Left ventricle myocardium inferior (tissue), 1 donor: ENCODE measurements around the gene KCNE1. TPM values are rescaled to one million over a fixed set of nuclear protein-coding genes. Genes with fewer than 3 reads are reported as not detected.

Source experiments
- DNase-seq: peaks from one replicate; pipeline ENCODE4 v3.0.0-alpha.2; 2020
- H3K27ac ChIP-seq: fragments of 200-600 bp; replicated peaks from 2 replicates; pipeline ENCODE4 v1.8.0; 2021
- H3K27me3 ChIP-seq: fragments of 200-600 bp; 2 replicates; pipeline ENCODE4 v1.8.0; 2021; ENCODE audit warnings: low read depth
- H3K36me3 ChIP-seq: fragments of 200-600 bp; 2 replicates; pipeline ENCODE4 v1.8.0; 2021
- H3K4me1 ChIP-seq: fragments of 200-600 bp; 2 replicates; pipeline ENCODE4 v1.8.0; 2021
- H3K4me3 ChIP-seq: fragments of 200-600 bp; 2 replicates; pipeline ENCODE4 v1.8.0; 2021; ENCODE audit warnings: mild to moderate bottlenecking, moderate library complexity
- H3K9me3 ChIP-seq: fragments of 200-600 bp; replicated peaks from 2 replicates; pipeline ENCODE4 v1.8.0; 2021
- intact Hi-C: fragments of 100-400 bp; cut with micrococcal nuclease; formaldehyde crosslinking; loops from one replicate; pipeline ENCODE4 v1.11.0; 2022
- total RNA-seq: library from RNA; stranded (reverse); fragmentation: NEBNext Ultra II Directional; extraction: Animal tissue kit (Norgen Biotek cat#: 25700); gene quantifications from one replicate; pipeline ENCODE4 v1.2.1, GENCODE V29; 2021
- TF ChIP-seq, protein P1 (sequence below): fragments of 200-600 bp; IDR thresholded peaks from 2 replicates; pipeline ENCODE4 v1.8.0; 2021; ENCODE audit warnings: antibody characterized with exemption, mild to moderate bottlenecking, borderline replicate concordance
- donor health status: DM: no; HTN: yes; CAD: no; lungs with severe emphysema.

KCNE1 gene
- total RNA-seq, 1 donor from 2014 or later = 4.8 TPM

DNA sequence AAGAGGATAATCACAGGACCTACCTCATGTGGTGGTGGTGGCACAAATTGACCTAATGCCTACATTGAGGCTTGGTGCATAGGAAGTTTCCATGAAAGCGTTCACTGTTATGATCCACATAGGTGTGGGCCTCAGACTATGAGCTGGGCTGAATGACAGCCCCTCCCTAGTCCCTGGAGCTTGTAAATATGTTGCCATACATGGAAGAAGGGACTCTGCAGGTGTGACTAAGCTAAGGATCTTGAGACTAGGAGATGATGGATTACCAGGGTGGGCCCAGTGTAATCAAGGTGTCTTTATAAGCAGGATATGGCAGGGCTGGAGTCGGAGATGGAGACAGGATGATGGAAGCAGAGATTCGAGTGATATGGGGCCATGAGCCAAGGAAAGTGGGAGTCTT, 31.0 kb upstream of the KCNE1 start:
- TF ChIP-seq, protein P1, sequence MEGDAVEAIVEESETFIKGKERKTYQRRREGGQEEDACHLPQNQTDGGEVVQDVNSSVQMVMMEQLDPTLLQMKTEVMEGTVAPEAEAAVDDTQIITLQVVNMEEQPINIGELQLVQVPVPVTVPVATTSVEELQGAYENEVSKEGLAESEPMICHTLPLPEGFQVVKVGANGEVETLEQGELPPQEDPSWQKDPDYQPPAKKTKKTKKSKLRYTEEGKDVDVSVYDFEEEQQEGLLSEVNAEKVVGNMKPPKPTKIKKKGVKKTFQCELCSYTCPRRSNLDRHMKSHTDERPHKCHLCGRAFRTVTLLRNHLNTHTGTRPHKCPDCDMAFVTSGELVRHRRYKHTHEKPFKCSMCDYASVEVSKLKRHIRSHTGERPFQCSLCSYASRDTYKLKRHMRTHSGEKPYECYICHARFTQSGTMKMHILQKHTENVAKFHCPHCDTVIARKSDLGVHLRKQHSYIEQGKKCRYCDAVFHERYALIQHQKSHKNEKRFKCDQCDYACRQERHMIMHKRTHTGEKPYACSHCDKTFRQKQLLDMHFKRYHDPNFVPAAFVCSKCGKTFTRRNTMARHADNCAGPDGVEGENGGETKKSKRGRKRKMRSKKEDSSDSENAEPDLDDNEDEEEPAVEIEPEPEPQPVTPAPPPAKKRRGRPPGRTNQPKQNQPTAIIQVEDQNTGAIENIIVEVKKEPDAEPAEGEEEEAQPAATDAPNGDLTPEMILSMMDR = no peak
- intact Hi-C loops = no loop called here
- no peak overlapping the region for H3K4me3 ChIP-seq
- H3K27me3 ChIP-seq = no peaks in the 10 kb centered on the region
- H3K27ac ChIP-seq = no peak overlapping the region
- no peaks in the 10 kb centered on the region for H3K36me3 ChIP-seq
- no peaks in the 10 kb centered on the region for H3K9me3 ChIP-seq
- no peak for DNase-seq
- peaks cover 43% of the 10 kb centered on the region for H3K4me1 ChIP-seq

DNA sequence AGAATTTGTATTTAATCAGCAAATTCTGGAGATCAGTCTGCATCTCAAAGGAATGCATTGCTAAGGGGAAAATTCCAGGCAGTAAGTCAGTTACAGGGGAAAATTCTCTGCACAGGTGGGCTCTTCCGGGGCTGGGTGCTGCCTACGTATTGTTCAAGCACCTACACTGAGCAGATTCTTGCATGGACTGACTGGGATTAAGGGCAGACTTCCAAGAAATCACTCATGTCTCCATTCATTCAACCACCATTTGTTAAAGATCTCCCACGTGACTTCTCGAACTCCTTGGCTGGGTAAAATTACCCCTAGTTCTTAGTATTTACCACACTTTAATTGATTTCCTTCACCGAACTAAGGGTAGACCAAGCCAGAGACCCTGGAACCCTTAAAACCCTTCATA, 28.2 kb upstream of the KCNE1 start:
- Histone ChIP-seq H3K4me3 (no peak overlapping the region), H3K27ac (no peak overlapping the region), H3K9me3 (no peaks in the 10 kb centered on the region), H3K4me1 (peaks cover 38% of the 10 kb centered on the region), H3K36me3 (no peaks in the 10 kb centered on the region), H3K27me3 (no peaks in the 10 kb centered on the region)
- DNase-seq = no peak
- TF ChIP-seq, protein P1 = no peak
- intact Hi-C loops = no loop called here

GRCh38 chr21:34537838-34538237, 25.8 kb upstream of the KCNE1 start:
- no peaks in the 10 kb centered on the region for H3K36me3 ChIP-seq
- H3K27me3 ChIP-seq = no peaks in the 10 kb centered on the region
- H3K4me3 ChIP-seq = no peak overlapping the region
- TF ChIP-seq, protein P1 = no peak
- H3K27ac ChIP-seq = peak overlapping the region; percentile 44
- no peaks in the 10 kb centered on the region for H3K9me3 ChIP-seq
- peaks cover 28% of the 10 kb centered on the region for H3K4me1 ChIP-seq
- no peak for DNase-seq
- intact Hi-C loops = no loop called here

- H3K27me3 ChIP-seq = no peaks in the 10 kb centered on the region
- peak overlapping the region; percentile 44 for H3K27ac ChIP-seq
- intact Hi-C loops = no loop called here
- no peaks in the 10 kb centered on the region for H3K36me3 ChIP-seq
- no peak overlapping the region for H3K4me3 ChIP-seq
- DNase-seq = no peak
- H3K9me3 ChIP-seq = no peaks in the 10 kb centered on the region
- H3K4me1 ChIP-seq = peaks cover 29% of the 10 kb centered on the region
- TF ChIP-seq, protein P1 = no peak
Observed at GRCh38 chr21:34536820-34537219, 24.8 kb upstream of the KCNE1 start.

DNA sequence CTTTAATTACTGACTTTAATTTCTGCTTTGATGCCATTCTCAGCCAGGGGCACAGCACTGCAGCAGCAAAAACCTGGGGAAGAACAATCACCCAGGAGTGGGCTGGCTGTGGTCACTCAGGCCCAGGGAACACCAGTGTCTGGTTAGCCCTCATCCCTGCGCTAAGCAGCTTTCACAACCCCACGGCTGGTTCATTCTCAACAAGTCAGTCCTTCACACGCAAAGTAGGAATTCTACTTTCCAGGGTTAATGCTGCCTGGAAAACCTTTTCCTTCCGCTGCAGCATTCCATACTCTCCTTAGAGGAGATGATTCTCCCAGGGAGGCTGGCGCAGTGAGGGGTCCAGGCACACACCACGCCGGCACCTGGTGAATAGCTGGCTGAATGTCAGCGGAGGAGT, 24.3 kb upstream of the KCNE1 start:
- TF ChIP-seq, protein P1 = no peak
- H3K9me3 ChIP-seq = no peaks in the 10 kb centered on the region
- no peak for DNase-seq
- no peaks in the 10 kb centered on the region for H3K36me3 ChIP-seq
- H3K4me1 ChIP-seq = peaks cover 34% of the 10 kb centered on the region
- no peak overlapping the region for H3K4me3 ChIP-seq
- intact Hi-C loops = no loop called here
- H3K27me3 ChIP-seq = no peaks in the 10 kb centered on the region
- H3K27ac ChIP-seq = peak overlapping the region; percentile 44

GRCh38 chr21:34535886-34536285, 23.9 kb upstream of the KCNE1 start:
- H3K4me1 ChIP-seq = peaks cover 38% of the 10 kb centered on the region
- no peaks in the 10 kb centered on the region for H3K27me3 ChIP-seq
- intact Hi-C loops = no loop called here
- no peaks in the 10 kb centered on the region for H3K9me3 ChIP-seq
- DNase-seq = no peak
- H3K4me3 ChIP-seq = no peak overlapping the region
- peak overlapping the region; percentile 44 for H3K27ac ChIP-seq
- no peaks in the 10 kb centered on the region for H3K36me3 ChIP-seq
- TF ChIP-seq, protein P1 = no peak
